Testis (tissue), 2 donors: ENCODE measurements around the gene MYBPC2.

Source experiments
- POLR2A ChIP-seq: fragments of 450-650 bp; IDR thresholded peaks from one replicate; pipeline ENCODE4 v1.6.1; 2017; ENCODE audit warnings: antibody characterized with exemption, mild to moderate bottlenecking, moderate library complexity
- TF ChIP-seq, protein P1 (sequence below), 3 experiments: fragments of 450-650 bp in 2 of 3; fragments of 200-600 bp in 1 of 3; sonication (generic) in 1 of 3; IDR thresholded peaks; one replicate each; pipeline ENCODE4 v1.5.1; 2016 to 2019; ENCODE audit warnings: antibody characterized with exemption in 3 of 3, mild to moderate bottlenecking in 2 of 3, moderate library complexity in 1 of 3

- TF ChIP-seq, protein P1, sequence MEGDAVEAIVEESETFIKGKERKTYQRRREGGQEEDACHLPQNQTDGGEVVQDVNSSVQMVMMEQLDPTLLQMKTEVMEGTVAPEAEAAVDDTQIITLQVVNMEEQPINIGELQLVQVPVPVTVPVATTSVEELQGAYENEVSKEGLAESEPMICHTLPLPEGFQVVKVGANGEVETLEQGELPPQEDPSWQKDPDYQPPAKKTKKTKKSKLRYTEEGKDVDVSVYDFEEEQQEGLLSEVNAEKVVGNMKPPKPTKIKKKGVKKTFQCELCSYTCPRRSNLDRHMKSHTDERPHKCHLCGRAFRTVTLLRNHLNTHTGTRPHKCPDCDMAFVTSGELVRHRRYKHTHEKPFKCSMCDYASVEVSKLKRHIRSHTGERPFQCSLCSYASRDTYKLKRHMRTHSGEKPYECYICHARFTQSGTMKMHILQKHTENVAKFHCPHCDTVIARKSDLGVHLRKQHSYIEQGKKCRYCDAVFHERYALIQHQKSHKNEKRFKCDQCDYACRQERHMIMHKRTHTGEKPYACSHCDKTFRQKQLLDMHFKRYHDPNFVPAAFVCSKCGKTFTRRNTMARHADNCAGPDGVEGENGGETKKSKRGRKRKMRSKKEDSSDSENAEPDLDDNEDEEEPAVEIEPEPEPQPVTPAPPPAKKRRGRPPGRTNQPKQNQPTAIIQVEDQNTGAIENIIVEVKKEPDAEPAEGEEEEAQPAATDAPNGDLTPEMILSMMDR (IDR thresholded peaks at IDR 0.05) = no peak
- TF ChIP-seq POLR2A = no peak
Observed at GRCh38 chr19:50497022-50497405, 64.3 kb downstream of the MYBPC2 start.
